ENCODE results near the gene FBN1. TPM values are rescaled to one million over a fixed set of nuclear protein-coding genes. Genes with fewer than 3 reads are reported as not detected.

FBN1 gene
- total RNA-seq, 1 donor from 2014 or later: 78.8 TPM

GRCh38 chr15:48499978-48500377 lies 145.5 kb downstream of the FBN1 start:
- DNase-seq (ENCODE audit: low spot score): no peak
- no peaks in the 10 kb centered on the region for H3K9me3 Mint-ChIP-seq
- H3K27ac Mint-ChIP-seq: no peak overlapping the region

GRCh38 chr15:48498828-48499227 lies 146.7 kb downstream of the FBN1 start:
- H4K20me1 ChIP-seq (ENCODE audit: low read depth): no peaks in the 10 kb centered on the region
- Mint-ChIP-seq H3K27me3 (ENCODE audit: insufficient read depth, low read depth) (no peaks in the 10 kb centered on the region), H3K9me3 (no peaks in the 10 kb centered on the region), H3K4me1 (no peaks in the 10 kb centered on the region), H3K27ac (no peak overlapping the region), H3K36me3 (peaks cover 8% of the 10 kb centered on the region), H3K4me3 (no peak overlapping the region)
- no peak overlapping the region for H3K4me3 ChIP-seq
- no peak for DNase-seq (ENCODE audit: low spot score)
- no peak overlapping the region for H3K9ac ChIP-seq
- no peak overlapping the region for H3K27ac ChIP-seq
- H3K79me2 ChIP-seq (ENCODE audit: low read depth): no peaks in the 10 kb centered on the region
- H3K4me2 ChIP-seq: no peak overlapping the region
- TF ChIP-seq CTCF (IDR thresholded peaks at IDR 0.05): no peak
- TF ChIP-seq EZH2phosphoT487 (IDR thresholded peaks at IDR 0.05): no peak
- TF ChIP-seq EZH2 (IDR thresholded peaks at IDR 0.05): no peak
- no peaks in the 10 kb centered on the region for H3K9me3 ChIP-seq (ENCODE audit: low read depth)
- H3F3A ChIP-seq (ENCODE audit: low read depth): no peaks in the 10 kb centered on the region
- no peak overlapping the region for H2AFZ ChIP-seq (replicated peaks)
- H3K27me3 ChIP-seq: no peaks in the 10 kb centered on the region
- no peaks in the 10 kb centered on the region for H3K4me1 ChIP-seq
- no peaks in the 10 kb centered on the region for H3K36me3 ChIP-seq

More at GRCh38 chr15:48499978-48500377, 145.5 kb downstream of the FBN1 start:
- Histone ChIP-seq H3K27me3 (no peaks in the 10 kb centered on the region), H2AFZ (replicated peaks) (no peak overlapping the region), H3K4me3 (no peak overlapping the region), H3K9ac (no peak overlapping the region), H4K20me1 (ENCODE audit: low read depth) (no peaks in the 10 kb centered on the region), H3K79me2 (ENCODE audit: low read depth) (no peaks in the 10 kb centered on the region), H3K4me2 (no peak overlapping the region), H3K36me3 (no peaks in the 10 kb centered on the region), H3K9me3 (ENCODE audit: low read depth) (no peaks in the 10 kb centered on the region), H3F3A (ENCODE audit: low read depth) (no peaks in the 10 kb centered on the region), H3K27ac (no peak overlapping the region), H3K4me1 (no peaks in the 10 kb centered on the region)
- no peak overlapping the region for H3K4me3 Mint-ChIP-seq
- TF ChIP-seq CTCF (IDR thresholded peaks at IDR 0.05): no peak
- H3K36me3 Mint-ChIP-seq: peaks cover 14% of the 10 kb centered on the region
- no peaks in the 10 kb centered on the region for H3K27me3 Mint-ChIP-seq (ENCODE audit: insufficient read depth, low read depth)
- no peaks in the 10 kb centered on the region for H3K4me1 Mint-ChIP-seq

- Histone ChIP-seq H3K4me1 (no peaks in the 10 kb centered on the region), H3K4me2 (no peak overlapping the region)
Measured at GRCh38 chr15:48494631-48495030, 150.9 kb downstream of the FBN1 start.

More at GRCh38 chr15:48494631-48495030, 150.9 kb downstream of the FBN1 start:
- Histone ChIP-seq H3K4me3 (no peak overlapping the region), H3K27me3 (no peaks in the 10 kb centered on the region), H3K79me2 (ENCODE audit: low read depth) (no peaks in the 10 kb centered on the region), H3F3A (ENCODE audit: low read depth) (no peaks in the 10 kb centered on the region), H4K20me1 (ENCODE audit: low read depth) (no peaks in the 10 kb centered on the region), H3K27ac (no peak overlapping the region), H3K9me3 (ENCODE audit: low read depth) (no peaks in the 10 kb centered on the region), H3K36me3 (no peaks in the 10 kb centered on the region), H3K9ac (no peak overlapping the region), H2AFZ (replicated peaks) (no peak overlapping the region)
- Mint-ChIP-seq H3K36me3 (peaks cover 15% of the 10 kb centered on the region), H3K4me3 (no peak overlapping the region), H3K27me3 (ENCODE audit: insufficient read depth, low read depth) (no peaks in the 10 kb centered on the region), H3K27ac (no peak overlapping the region), H3K4me1 (no peaks in the 10 kb centered on the region), H3K9me3 (no peaks in the 10 kb centered on the region)
- TF ChIP-seq EZH2phosphoT487 (IDR thresholded peaks at IDR 0.05): no peak
- TF ChIP-seq CTCF (IDR thresholded peaks at IDR 0.05): no peak
- TF ChIP-seq EZH2 (IDR thresholded peaks at IDR 0.05): no peak
- DNase-seq (ENCODE audit: low spot score): no peak

Data from neural progenitor cell (in vitro differentiated cells).